SK-N-SH (cell line): ENCODE measurements around the gene PRICKLE4.

Experiments used
- EP300 ChIP-seq, 2 experiments: IDR thresholded peaks; 2 replicates each; pipeline versions ENCODE4 v1.4.0 to v1.6.1; 2012; ENCODE audit warnings: borderline replicate concordance in 1 of 2, low read depth in 1 of 2, low read length in 1 of 2
- JUND ChIP-seq: IDR thresholded peaks from 2 replicates; pipeline ENCODE4 v1.4.0; 2012
- POLR2AphosphoS5 ChIP-seq: IDR thresholded peaks from 2 replicates; pipeline ENCODE4 v1.6.1; 2012; ENCODE audit warnings: low read depth, low read length
- RAD21 ChIP-seq: IDR thresholded peaks from 2 replicates; pipeline ENCODE4 v1.6.1; 2012; ENCODE audit warnings: mild to moderate bottlenecking, low read length
- RCOR1 ChIP-seq: fragments of 150-350 bp; IDR thresholded peaks from 2 replicates; pipeline ENCODE4 v1.6.1; 2017; ENCODE audit warnings: antibody characterized with exemption, low read length
- REST ChIP-seq: IDR thresholded peaks from 2 replicates; pipeline ENCODE4 v1.6.1; 2012; ENCODE audit warnings: mild to moderate bottlenecking, low read depth, low read length, moderate library complexity
- SMC3 ChIP-seq: IDR thresholded peaks from 2 replicates; pipeline ENCODE4 v1.6.1; 2012; ENCODE audit warnings: low read depth, low read length, improper control_type of control experiment
- TAF1 ChIP-seq: IDR thresholded peaks from 2 replicates; pipeline ENCODE4 v1.6.1; 2012; ENCODE audit warnings: low read depth, mild to moderate bottlenecking, low read length, moderate library complexity, borderline replicate concordance
- TEAD4 ChIP-seq: IDR thresholded peaks from 2 replicates; pipeline ENCODE4 v1.4.0; 2012; ENCODE audit warnings: mild to moderate bottlenecking, borderline replicate concordance; ENCODE audit not compliant: insufficient read depth
- TF ChIP-seq, protein P1 (sequence below): fragments of 200-600 bp; sonication (generic); IDR thresholded peaks from 2 replicates; pipeline ENCODE4 v1.6.1; 2017; ENCODE audit warnings: antibody characterized with exemption, mild to moderate bottlenecking, moderate library complexity
- TF ChIP-seq, protein P2 (sequence below): IDR thresholded peaks from 2 replicates; pipeline ENCODE4 v1.4.0; 2012; ENCODE audit warnings: low read depth, borderline replicate concordance
- TF ChIP-seq, protein P3 (sequence below): IDR thresholded peaks from 2 replicates; pipeline ENCODE4 v1.4.0; 2012; ENCODE audit warnings: low read depth
- TF ChIP-seq, protein P4 (sequence below): fragments of 150-350 bp; IDR thresholded peaks from 2 replicates; pipeline ENCODE4 v1.6.1; 2017; ENCODE audit warnings: antibody characterized with exemption, low read length, low read depth, borderline replicate concordance

DNA sequence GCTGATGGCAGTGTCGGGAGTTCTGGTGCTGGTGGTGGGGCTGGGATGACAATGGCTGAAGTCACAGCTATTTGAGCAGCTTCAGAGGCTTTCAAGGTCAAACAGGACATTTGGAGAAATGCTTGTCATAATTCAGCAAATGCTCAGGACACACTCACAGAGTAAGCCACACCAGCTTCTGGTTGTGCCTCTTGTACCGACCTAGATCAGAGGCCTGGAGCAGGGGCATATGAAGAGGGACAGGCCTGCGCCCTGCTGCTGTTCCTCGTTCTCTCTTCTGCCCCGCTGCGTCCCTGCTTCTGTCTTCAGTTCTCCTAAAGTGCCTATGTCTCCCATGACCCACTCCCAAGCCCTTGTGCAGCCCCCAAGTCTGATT lies 32.5 kb upstream of the PRICKLE4 start:
- TF ChIP-seq, protein P1, sequence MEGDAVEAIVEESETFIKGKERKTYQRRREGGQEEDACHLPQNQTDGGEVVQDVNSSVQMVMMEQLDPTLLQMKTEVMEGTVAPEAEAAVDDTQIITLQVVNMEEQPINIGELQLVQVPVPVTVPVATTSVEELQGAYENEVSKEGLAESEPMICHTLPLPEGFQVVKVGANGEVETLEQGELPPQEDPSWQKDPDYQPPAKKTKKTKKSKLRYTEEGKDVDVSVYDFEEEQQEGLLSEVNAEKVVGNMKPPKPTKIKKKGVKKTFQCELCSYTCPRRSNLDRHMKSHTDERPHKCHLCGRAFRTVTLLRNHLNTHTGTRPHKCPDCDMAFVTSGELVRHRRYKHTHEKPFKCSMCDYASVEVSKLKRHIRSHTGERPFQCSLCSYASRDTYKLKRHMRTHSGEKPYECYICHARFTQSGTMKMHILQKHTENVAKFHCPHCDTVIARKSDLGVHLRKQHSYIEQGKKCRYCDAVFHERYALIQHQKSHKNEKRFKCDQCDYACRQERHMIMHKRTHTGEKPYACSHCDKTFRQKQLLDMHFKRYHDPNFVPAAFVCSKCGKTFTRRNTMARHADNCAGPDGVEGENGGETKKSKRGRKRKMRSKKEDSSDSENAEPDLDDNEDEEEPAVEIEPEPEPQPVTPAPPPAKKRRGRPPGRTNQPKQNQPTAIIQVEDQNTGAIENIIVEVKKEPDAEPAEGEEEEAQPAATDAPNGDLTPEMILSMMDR: no peak
- no peak for TF ChIP-seq EP300 (IDR thresholded peaks at IDR 0.05; ENCODE audit: borderline replicate concordance in 1 of 2, low read depth in 1 of 2, low read length in 1 of 2)
- TF ChIP-seq REST: no peak
- TF ChIP-seq, protein P2, sequence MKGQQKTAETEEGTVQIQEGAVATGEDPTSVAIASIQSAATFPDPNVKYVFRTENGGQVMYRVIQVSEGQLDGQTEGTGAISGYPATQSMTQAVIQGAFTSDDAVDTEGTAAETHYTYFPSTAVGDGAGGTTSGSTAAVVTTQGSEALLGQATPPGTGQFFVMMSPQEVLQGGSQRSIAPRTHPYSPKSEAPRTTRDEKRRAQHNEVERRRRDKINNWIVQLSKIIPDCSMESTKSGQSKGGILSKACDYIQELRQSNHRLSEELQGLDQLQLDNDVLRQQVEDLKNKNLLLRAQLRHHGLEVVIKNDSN: no peak
- no peak for TF ChIP-seq POLR2AphosphoS5
- TF ChIP-seq, protein P3, sequence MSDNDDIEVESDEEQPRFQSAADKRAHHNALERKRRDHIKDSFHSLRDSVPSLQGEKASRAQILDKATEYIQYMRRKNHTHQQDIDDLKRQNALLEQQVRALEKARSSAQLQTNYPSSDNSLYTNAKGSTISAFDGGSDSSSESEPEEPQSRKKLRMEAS: no peak
- no peak for TF ChIP-seq TAF1
- TF ChIP-seq, protein P4, sequence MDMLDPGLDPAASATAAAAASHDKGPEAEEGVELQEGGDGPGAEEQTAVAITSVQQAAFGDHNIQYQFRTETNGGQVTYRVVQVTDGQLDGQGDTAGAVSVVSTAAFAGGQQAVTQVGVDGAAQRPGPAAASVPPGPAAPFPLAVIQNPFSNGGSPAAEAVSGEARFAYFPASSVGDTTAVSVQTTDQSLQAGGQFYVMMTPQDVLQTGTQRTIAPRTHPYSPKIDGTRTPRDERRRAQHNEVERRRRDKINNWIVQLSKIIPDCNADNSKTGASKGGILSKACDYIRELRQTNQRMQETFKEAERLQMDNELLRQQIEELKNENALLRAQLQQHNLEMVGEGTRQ: no peak
- TF ChIP-seq RCOR1: no peak
- TF ChIP-seq RAD21: no peak
- no peak for TF ChIP-seq SMC3
- TF ChIP-seq TEAD4: no peak
- no peak for TF ChIP-seq JUND
